ENCODE measurements around the gene FANCM.

- TF ChIP-seq POLR2A (IDR thresholded peaks at IDR 0.05) (no peak), CTCF (IDR thresholded peaks at IDR 0.05) (no peak)
Measured at GRCh38 chr14:45128963-45129629, 6.6 kb upstream of the FANCM start.

All from tibial nerve (tissue), 3 donors.